A673 (cell line): ENCODE data around the gene VEGFC. TPM values are rescaled to one million over a fixed set of nuclear protein-coding genes. Genes with fewer than 3 reads are reported as not detected.

Experiments used
- BruUV-seq: library from RNA; stranded (reverse); fragments of 400-500 nt; replicated peaks from 2 replicates; lab custom pipeline; 2021; lab: Mats Ljungman, UMichigan
- CTCF ChIA-PET: fragments of 300-600 bp; sonication (Branson Sonifier 250); formaldehyde crosslinking; loops from one replicate; lab custom pipeline; 2022; ENCODE audit warnings: antibody characterized with exemption; lab: Charles Lee
- POLR2A ChIA-PET: fragments of 300-600 bp; sonication (Branson Sonifier 250); formaldehyde crosslinking; loops from one replicate; lab custom pipeline; 2022; ENCODE audit warnings: antibody characterized with exemption; ENCODE audit not compliant: low non-redundant PET; lab: Charles Lee
- DNase-seq: peaks from one replicate; pipeline ENCODE4 v3.0.0-alpha.2; 2015; ENCODE audit warnings: low spot score
- H3K27ac ChIP-seq: fragments of 200-600 bp; sonication (generic); 2 replicates; pipeline ENCODE4 v1.5.1; 2016; ENCODE audit warnings: mixed run types, low read depth, mild to moderate bottlenecking, mixed read lengths, antibody characterized with exemption, low read length; ENCODE audit not compliant: poor library complexity, severe bottlenecking
- H3K27me3 ChIP-seq: fragments of 200-600 bp; sonication (generic); replicated peaks from 2 replicates; pipeline ENCODE4 v1.6.1; 2017; ENCODE audit warnings: mixed run types, low read depth, mild to moderate bottlenecking, mixed read lengths, antibody characterized with exemption, low read length; ENCODE audit not compliant: insufficient read depth, poor library complexity
- H3K36me3 ChIP-seq: fragments of 200-600 bp; sonication (generic); 2 replicates; pipeline ENCODE4 v1.6.1; 2016; ENCODE audit warnings: mixed run types, mild to moderate bottlenecking, mixed read lengths, antibody characterized with exemption, low read length; ENCODE audit not compliant: insufficient read depth, poor library complexity, severe bottlenecking
- H3K4me1 ChIP-seq: fragments of 200-600 bp; sonication (generic); 2 replicates; pipeline ENCODE4 v1.6.1; 2017; ENCODE audit warnings: mixed run types, mild to moderate bottlenecking, mixed read lengths, antibody characterized with exemption, low read length; ENCODE audit not compliant: insufficient read depth, poor library complexity, severe bottlenecking
- H3K4me3 ChIP-seq: fragments of 200-600 bp; sonication (generic); 2 replicates; pipeline ENCODE4 v1.5.1; 2016; ENCODE audit warnings: low read depth, mixed run types, mild to moderate bottlenecking, mixed read lengths, low read length; ENCODE audit not compliant: poor library complexity, severe bottlenecking
- H3K9me3 ChIP-seq: fragments of 200-600 bp; sonication (generic); 2 replicates; pipeline ENCODE4 v1.6.1; 2016; ENCODE audit warnings: mixed run types, low read depth, mild to moderate bottlenecking, mixed read lengths, antibody characterized with exemption, low read length; ENCODE audit not compliant: poor library complexity, severe bottlenecking
- EZH2 ChIP-seq: fragments of 200-600 bp; sonication (generic); IDR thresholded peaks from 2 replicates; pipeline ENCODE4 v1.6.1; 2017; ENCODE audit warnings: borderline replicate concordance, low read depth, mild to moderate bottlenecking, mixed read lengths, antibody characterized with exemption, low read length; ENCODE audit not compliant: poor library complexity, severe bottlenecking
- intact Hi-C: fragments of 100-400 bp; cut with micrococcal nuclease; formaldehyde crosslinking; loops from one replicate; pipeline ENCODE4 v1.10.0; 2022; ENCODE audit not compliant: unreplicated experiment
- total RNA-seq: library from RNA; stranded (reverse); gene quantifications from 2 replicates; pipeline ENCODE4 v1.2.3, GENCODE V29; 2021
- TF ChIP-seq, protein P1 (sequence below): fragments of 300-800, 200-600 bp; sonication (generic); conservative IDR thresholded peaks from 2 replicates; pipeline ENCODE4 v1.5.1; 2017; ENCODE audit warnings: low read depth, mild to moderate bottlenecking, antibody characterized with exemption, low read length, moderate library complexity, mixed read lengths

The VEGFC gene
- total RNA-seq, 1 experiment from 2014 or later: not detected

DNA sequence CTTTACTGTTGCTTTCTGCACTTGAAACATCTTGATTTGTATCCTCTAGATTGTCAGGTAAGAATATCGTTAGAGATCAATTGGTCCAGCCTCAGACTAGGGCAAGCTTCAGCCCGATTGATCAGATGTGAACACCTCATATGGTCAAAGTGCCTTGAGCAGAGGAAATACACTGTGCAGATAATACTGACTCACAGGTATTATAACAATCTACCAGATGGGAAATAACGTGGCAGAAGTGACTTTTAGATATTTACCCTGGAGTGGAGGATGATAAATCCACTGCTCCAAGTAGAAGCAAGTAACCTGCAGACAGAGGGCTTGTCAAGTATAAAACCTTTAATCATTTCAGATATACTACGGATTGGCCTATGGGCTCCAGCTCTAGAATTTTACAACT, 17.9 kb downstream of the VEGFC start:
- ChIA-PET CTCF (no interaction called here), POLR2A (no interaction called here)
- TF ChIP-seq, protein P1, sequence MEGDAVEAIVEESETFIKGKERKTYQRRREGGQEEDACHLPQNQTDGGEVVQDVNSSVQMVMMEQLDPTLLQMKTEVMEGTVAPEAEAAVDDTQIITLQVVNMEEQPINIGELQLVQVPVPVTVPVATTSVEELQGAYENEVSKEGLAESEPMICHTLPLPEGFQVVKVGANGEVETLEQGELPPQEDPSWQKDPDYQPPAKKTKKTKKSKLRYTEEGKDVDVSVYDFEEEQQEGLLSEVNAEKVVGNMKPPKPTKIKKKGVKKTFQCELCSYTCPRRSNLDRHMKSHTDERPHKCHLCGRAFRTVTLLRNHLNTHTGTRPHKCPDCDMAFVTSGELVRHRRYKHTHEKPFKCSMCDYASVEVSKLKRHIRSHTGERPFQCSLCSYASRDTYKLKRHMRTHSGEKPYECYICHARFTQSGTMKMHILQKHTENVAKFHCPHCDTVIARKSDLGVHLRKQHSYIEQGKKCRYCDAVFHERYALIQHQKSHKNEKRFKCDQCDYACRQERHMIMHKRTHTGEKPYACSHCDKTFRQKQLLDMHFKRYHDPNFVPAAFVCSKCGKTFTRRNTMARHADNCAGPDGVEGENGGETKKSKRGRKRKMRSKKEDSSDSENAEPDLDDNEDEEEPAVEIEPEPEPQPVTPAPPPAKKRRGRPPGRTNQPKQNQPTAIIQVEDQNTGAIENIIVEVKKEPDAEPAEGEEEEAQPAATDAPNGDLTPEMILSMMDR: no peak
- no peak for TF ChIP-seq EZH2
- BruUV-seq: no TSS peak
- H3K27ac ChIP-seq: no peak overlapping the region
- peaks cover 13% of the 10 kb centered on the region for H3K27me3 ChIP-seq
- no peaks in the 10 kb centered on the region for H3K9me3 ChIP-seq
- no peak for DNase-seq
- intact Hi-C loops: no loop called here
- H3K4me1 ChIP-seq: no peaks in the 10 kb centered on the region
- no peaks in the 10 kb centered on the region for H3K36me3 ChIP-seq
- no peak overlapping the region for H3K4me3 ChIP-seq

DNA sequence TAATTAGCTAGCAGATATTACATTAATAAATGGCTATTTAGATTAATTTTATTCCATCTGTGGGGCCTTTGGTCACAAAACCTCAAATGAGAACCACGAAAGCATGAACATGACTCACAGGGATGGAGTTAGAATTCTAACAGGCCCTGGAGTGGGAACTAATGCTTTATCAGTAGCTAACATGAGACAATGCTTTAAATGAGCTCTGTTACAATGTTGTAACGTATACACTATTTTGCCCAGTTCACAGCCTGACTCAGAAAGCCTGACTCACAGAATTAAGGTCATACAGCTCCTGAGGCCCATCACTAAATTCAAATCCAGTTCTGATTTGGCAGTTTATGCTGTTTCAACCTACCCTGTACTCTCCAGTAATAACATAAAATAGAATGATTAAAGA, 23.2 kb downstream of the VEGFC start:
- no peaks in the 10 kb centered on the region for H3K9me3 ChIP-seq
- CTCF ChIA-PET: no interaction called here
- H3K4me3 ChIP-seq: no peak overlapping the region
- no peaks in the 10 kb centered on the region for H3K4me1 ChIP-seq
- no peak overlapping the region for H3K27ac ChIP-seq
- no peak for TF ChIP-seq EZH2
- intact Hi-C loops: no loop called here
- no peak for DNase-seq
- H3K36me3 ChIP-seq: no peaks in the 10 kb centered on the region
- H3K27me3 ChIP-seq: peaks cover 20% of the 10 kb centered on the region
- POLR2A ChIA-PET: no interaction called here
- BruUV-seq: no TSS peak

DNA sequence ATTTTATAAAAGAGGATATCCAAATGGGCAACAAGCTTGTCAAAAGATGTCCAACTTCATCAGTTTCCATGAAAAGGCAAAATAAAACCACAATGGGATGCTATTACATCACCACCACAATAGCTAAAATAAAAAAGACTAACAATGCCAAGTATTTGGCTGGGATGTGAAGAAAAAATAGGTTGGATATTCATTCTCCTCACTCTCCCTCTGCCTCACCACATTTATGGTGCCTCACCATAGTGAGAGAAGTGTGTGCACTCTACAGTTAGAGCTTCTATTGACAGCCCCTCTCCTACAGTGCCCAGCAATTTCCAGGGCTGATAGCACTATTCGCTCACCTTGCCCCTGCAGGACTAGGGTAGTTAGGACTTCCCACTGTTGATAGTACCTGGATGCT, 25.5 kb downstream of the VEGFC start:
- Histone ChIP-seq H3K4me3 (no peak overlapping the region), H3K27ac (no peak overlapping the region), H3K4me1 (no peaks in the 10 kb centered on the region), H3K9me3 (no peaks in the 10 kb centered on the region), H3K36me3 (no peaks in the 10 kb centered on the region), H3K27me3 (peaks cover 25% of the 10 kb centered on the region)
- BruUV-seq: no TSS peak
- intact Hi-C loops: no loop called here
- no peak for TF ChIP-seq EZH2
- TF ChIP-seq, protein P1: no peak
- CTCF ChIA-PET: no interaction called here
- POLR2A ChIA-PET: no interaction called here
- no peak for DNase-seq

DNA sequence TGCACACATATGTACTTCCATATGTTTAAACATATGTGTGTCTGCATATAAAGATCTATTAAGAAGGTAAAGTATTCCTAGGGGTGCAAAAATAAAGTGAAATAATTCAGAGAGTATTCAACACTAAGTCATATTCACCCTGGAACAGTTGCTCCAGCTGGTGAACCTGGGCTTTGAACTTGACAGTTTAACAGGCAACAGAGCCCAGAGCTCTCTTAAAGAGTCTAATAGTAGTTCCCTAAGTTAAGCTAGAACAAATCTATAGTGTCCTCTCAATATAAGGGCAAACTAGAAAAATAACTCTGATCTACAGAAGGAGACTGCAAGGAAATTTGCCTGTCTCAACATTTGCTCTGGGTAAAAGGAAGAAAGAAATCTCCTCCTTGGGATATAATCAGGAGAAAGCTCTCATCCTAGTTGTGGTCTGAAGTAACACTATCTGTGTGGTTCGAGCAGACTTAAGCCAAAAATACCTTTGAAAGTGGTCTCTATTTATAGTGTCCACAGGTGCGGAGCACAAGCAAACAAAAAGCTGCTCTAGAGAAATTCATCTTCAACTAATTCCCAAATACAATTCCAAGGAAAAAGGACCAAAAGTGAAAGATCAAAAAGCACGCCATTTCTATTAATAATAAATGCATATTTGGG, 29.9 kb downstream of the VEGFC start:
- Histone ChIP-seq H3K4me1 (no peaks in the 10 kb centered on the region), H3K4me3 (no peak overlapping the region), H3K27me3 (peaks cover 21% of the 10 kb centered on the region), H3K36me3 (no peaks in the 10 kb centered on the region), H3K9me3 (no peaks in the 10 kb centered on the region), H3K27ac (no peak overlapping the region)
- TF ChIP-seq, protein P1: no peak
- intact Hi-C loops: no loop called here
- ChIA-PET CTCF (no interaction called here), POLR2A (no interaction called here)
- DNase-seq: no peak
- BruUV-seq: no TSS peak
